T-helper 17 cell (primary cell): Measurements from ENCODE around the gene CCER1. TPM values are rescaled to one million over a fixed set of nuclear protein-coding genes. Genes with fewer than 3 reads are reported as not detected.

ENCODE experiments used
- ATAC-seq: fragments of 150-1000 bp; cut with Tn5 transposase; 2 replicates; pipeline ENCODE4 v1.10.0; 2021; ENCODE audit warnings: mild to moderate bottlenecking, moderate library complexity
- DNase-seq, 3 donors: peaks; one replicate each; pipeline versions ENCODE4 v3.0.0 to v3.0.0-alpha.2; 2020 to 2021
- H3K9me3 ChIP-seq: one replicate; pipeline ENCODE4 v1.7.0; 2013; ENCODE audit warnings: low read length, mild to moderate bottlenecking; ENCODE audit not compliant: control insufficient read depth, poor library complexity, severe bottlenecking
- H3K27ac Mint-ChIP-seq: one replicate; pipeline ENCODE4 v1.8.0; 2022; ENCODE audit warnings: mild to moderate bottlenecking, moderate library complexity, mixed read lengths
- H3K27me3 Mint-ChIP-seq: one replicate; pipeline ENCODE4 v1.8.0; 2022; ENCODE audit warnings: mixed read lengths
- H3K36me3 Mint-ChIP-seq: one replicate; pipeline ENCODE4 v1.8.0; 2022; ENCODE audit warnings: low read depth, mixed read lengths
- H3K4me1 Mint-ChIP-seq: one replicate; pipeline ENCODE4 v1.8.0; 2022; ENCODE audit warnings: mild to moderate bottlenecking, mixed read lengths
- H3K4me3 Mint-ChIP-seq: one replicate; pipeline ENCODE4 v1.8.0; 2022; ENCODE audit warnings: mild to moderate bottlenecking, moderate library complexity, mixed read lengths
- total RNA-seq, 4 donors: library from RNA in 2 of 4; stranded (reverse) in 2 of 4; gene quantifications; one replicate each; pipeline ENCODE4 v1.2.3 and lab custom pipeline; 2022 to 2026

Gene CCER1
- total RNA-seq, 2 donors from 2014 or later: not detected

GRCh38 chr12:90936230-90937005 lies 18.6 kb downstream of the CCER1 start:
- no peak for ATAC-seq
- DNase-seq: no peak
- Mint-ChIP-seq H3K27ac (no peak overlapping the region), H3K36me3 (peaks cover 4% of the 10 kb centered on the region), H3K4me3 (no peak overlapping the region), H3K4me1 (peaks cover 2% of the 10 kb centered on the region), H3K27me3 (peaks cover 64% of the 10 kb centered on the region)
- no peaks in the 10 kb centered on the region for H3K9me3 ChIP-seq

GRCh38 chr12:90925562-90925961 lies 29.4 kb downstream of the CCER1 start:
- ATAC-seq (no peak), DNase-seq (no peak)
- H3K9me3 ChIP-seq: no peaks in the 10 kb centered on the region
- Mint-ChIP-seq H3K36me3 (no peaks in the 10 kb centered on the region), H3K27ac (no peak overlapping the region), H3K4me1 (no peaks in the 10 kb centered on the region), H3K4me3 (no peak overlapping the region), H3K27me3 (peaks cover 11% of the 10 kb centered on the region)

- ATAC-seq: no peak
- Mint-ChIP-seq H3K36me3 (no peaks in the 10 kb centered on the region), H3K4me1 (no peaks in the 10 kb centered on the region), H3K27me3 (peaks cover 13% of the 10 kb centered on the region), H3K4me3 (no peak overlapping the region), H3K27ac (no peak overlapping the region)
- no peak for DNase-seq
- no peaks in the 10 kb centered on the region for H3K9me3 ChIP-seq
Observed at GRCh38 chr12:90924406-90924805, 30.6 kb downstream of the CCER1 start.

- no peaks in the 10 kb centered on the region for H3K9me3 ChIP-seq
- H3K27ac Mint-ChIP-seq: no peak overlapping the region
- H3K4me1 Mint-ChIP-seq: no peaks in the 10 kb centered on the region
- DNase-seq (no peak), ATAC-seq (no peak)
- no peak overlapping the region for H3K4me3 Mint-ChIP-seq
- no peaks in the 10 kb centered on the region for H3K36me3 Mint-ChIP-seq
- H3K27me3 Mint-ChIP-seq: peaks cover 23% of the 10 kb centered on the region
Observed at GRCh38 chr12:90922145-90922627, 32.8 kb downstream of the CCER1 start.

- no peak for DNase-seq
- no peaks in the 10 kb centered on the region for H3K9me3 ChIP-seq
- H3K4me3 Mint-ChIP-seq: no peak overlapping the region
- no peak overlapping the region for H3K27ac Mint-ChIP-seq
- no peaks in the 10 kb centered on the region for H3K36me3 Mint-ChIP-seq
- no peak for ATAC-seq
- peaks cover 23% of the 10 kb centered on the region for H3K27me3 Mint-ChIP-seq
- no peaks in the 10 kb centered on the region for H3K4me1 Mint-ChIP-seq
Observed at GRCh38 chr12:90921536-90921935, 33.4 kb downstream of the CCER1 start.

GRCh38 chr12:90920222-90920621 lies 34.8 kb downstream of the CCER1 start:
- DNase-seq (no peak), ATAC-seq (no peak)
- no peaks in the 10 kb centered on the region for H3K9me3 ChIP-seq
- Mint-ChIP-seq H3K4me1 (no peaks in the 10 kb centered on the region), H3K27ac (no peak overlapping the region), H3K27me3 (peaks cover 23% of the 10 kb centered on the region), H3K36me3 (no peaks in the 10 kb centered on the region), H3K4me3 (no peak overlapping the region)

GRCh38 chr12:90917431-90917830 lies 37.5 kb downstream of the CCER1 start:
- H3K27ac Mint-ChIP-seq: no peak overlapping the region
- ATAC-seq (no peak), DNase-seq (no peak)
- H3K27me3 Mint-ChIP-seq: peaks cover 17% of the 10 kb centered on the region
- no peaks in the 10 kb centered on the region for H3K9me3 ChIP-seq
- no peak overlapping the region for H3K4me3 Mint-ChIP-seq
- H3K36me3 Mint-ChIP-seq: no peaks in the 10 kb centered on the region
- no peaks in the 10 kb centered on the region for H3K4me1 Mint-ChIP-seq

- no peaks in the 10 kb centered on the region for H3K9me3 ChIP-seq
- peaks cover 14% of the 10 kb centered on the region for H3K27me3 Mint-ChIP-seq
- DNase-seq (no peak), ATAC-seq (no peak)
- no peak overlapping the region for H3K27ac Mint-ChIP-seq
- no peaks in the 10 kb centered on the region for H3K36me3 Mint-ChIP-seq
- no peaks in the 10 kb centered on the region for H3K4me1 Mint-ChIP-seq
- no peak overlapping the region for H3K4me3 Mint-ChIP-seq
Observed at GRCh38 chr12:90916516-90916915, 38.5 kb downstream of the CCER1 start.

GRCh38 chr12:90915353-90915752 lies 39.6 kb downstream of the CCER1 start:
- peaks cover 12% of the 10 kb centered on the region for H3K27me3 Mint-ChIP-seq
- no peak for ATAC-seq
- H3K4me1 Mint-ChIP-seq: no peaks in the 10 kb centered on the region
- no peak overlapping the region for H3K27ac Mint-ChIP-seq
- H3K9me3 ChIP-seq: no peaks in the 10 kb centered on the region
- no peak overlapping the region for H3K4me3 Mint-ChIP-seq
- no peaks in the 10 kb centered on the region for H3K36me3 Mint-ChIP-seq
- DNase-seq: no peak

GRCh38 chr12:90910958-90911357 lies 44.0 kb downstream of the CCER1 start:
- Mint-ChIP-seq H3K36me3 (no peaks in the 10 kb centered on the region), H3K27ac (no peak overlapping the region), H3K27me3 (no peaks in the 10 kb centered on the region), H3K4me3 (no peak overlapping the region), H3K4me1 (no peaks in the 10 kb centered on the region)
- ATAC-seq (no peak), DNase-seq (no peak)
- H3K9me3 ChIP-seq: no peaks in the 10 kb centered on the region

- peaks cover 14% of the 10 kb centered on the region for H3K27me3 Mint-ChIP-seq
- no peaks in the 10 kb centered on the region for H3K9me3 ChIP-seq
- DNase-seq (no peak), ATAC-seq (no peak)
- no peak overlapping the region for H3K4me3 Mint-ChIP-seq
- H3K36me3 Mint-ChIP-seq: no peaks in the 10 kb centered on the region
- H3K27ac Mint-ChIP-seq: no peak overlapping the region
- no peaks in the 10 kb centered on the region for H3K4me1 Mint-ChIP-seq
Observed at GRCh38 chr12:90909069-90909770, 45.8 kb downstream of the CCER1 start.

- Mint-ChIP-seq H3K27ac (no peak overlapping the region), H3K4me3 (no peak overlapping the region), H3K27me3 (peaks cover 14% of the 10 kb centered on the region), H3K4me1 (no peaks in the 10 kb centered on the region), H3K36me3 (no peaks in the 10 kb centered on the region)
- DNase-seq (no peak), ATAC-seq (no peak)
- H3K9me3 ChIP-seq: no peaks in the 10 kb centered on the region
Observed at GRCh38 chr12:90908465-90908864, 46.5 kb downstream of the CCER1 start.

GRCh38 chr12:90905691-90906370 lies 49.1 kb downstream of the CCER1 start:
- H3K27me3 Mint-ChIP-seq: peaks cover 14% of the 10 kb centered on the region
- no peaks in the 10 kb centered on the region for H3K36me3 Mint-ChIP-seq
- no peak for ATAC-seq

More at GRCh38 chr12:90905691-90906370, 49.1 kb downstream of the CCER1 start:
- Mint-ChIP-seq H3K4me1 (no peaks in the 10 kb centered on the region), H3K4me3 (no peak overlapping the region), H3K27ac (no peak overlapping the region)
- DNase-seq: no peak
- H3K9me3 ChIP-seq: no peaks in the 10 kb centered on the region
